PC-3 (cell line): ENCODE data around the gene AUTS2. TPM values are rescaled to one million over a fixed set of nuclear protein-coding genes. Genes with fewer than 3 reads are reported as not detected.

ENCODE experiments used
- ATAC-seq: fragments of 200-7000 bp; cut with Tn5 transposase; 2 replicates; pipeline ENCODE4 v1.9.1; 2020; ENCODE audit warnings: mild to moderate bottlenecking, moderate library complexity
- BruUV-seq: library from RNA; stranded (reverse); fragments of 400-500 nt; replicated peaks from 2 replicates; lab custom pipeline; 2021; lab: Mats Ljungman, UMichigan
- CTCF ChIA-PET: fragments of 300-600 bp; sonication (Branson Sonifier 250); formaldehyde crosslinking; loops from one replicate; lab custom pipeline; 2022; ENCODE audit warnings: antibody characterized with exemption; lab: Charles Lee
- POLR2A ChIA-PET: fragments of 300-600 bp; sonication (Branson Sonifier 250); formaldehyde crosslinking; loops from one replicate; lab custom pipeline; 2022; ENCODE audit warnings: antibody characterized with exemption; ENCODE audit not compliant: unreplicated experiment; lab: Charles Lee
- DNase-seq: peaks from one replicate; pipeline ENCODE4 v3.0.0-alpha.2; 2015
- H2AFZ ChIP-seq: fragments of 300-600 bp; sonication (generic); 2 replicates; pipeline ENCODE4 v1.6.0; 2016; ENCODE audit warnings: antibody characterized with exemption, low read length
- H3F3A ChIP-seq: fragments of 300-600 bp; sonication (generic); one replicate; pipeline ENCODE4 v1.6.0; 2017; ENCODE audit warnings: antibody characterized with exemption, low read length, control low read depth, mild to moderate bottlenecking; ENCODE audit not compliant: unreplicated experiment
- H3K27ac ChIP-seq: fragments of 300-600 bp; sonication (generic); 2 replicates; pipeline ENCODE4 v1.5.1; 2016; ENCODE audit warnings: mild to moderate bottlenecking, low read length
- H3K27me3 ChIP-seq: fragments of 300-600 bp; sonication (generic); 2 replicates; pipeline ENCODE4 v1.6.1; 2016; ENCODE audit warnings: low read length, mixed read lengths
- H3K36me3 ChIP-seq: fragments of 300-600 bp; sonication (generic); 2 replicates; pipeline ENCODE4 v1.6.1; 2016; ENCODE audit warnings: low read depth, mixed run types, low read length, mixed read lengths
- H3K4me1 ChIP-seq: fragments of 300-600 bp; sonication (generic); 2 replicates; pipeline ENCODE4 v1.5.1; 2016; ENCODE audit warnings: low read length; ENCODE audit not compliant: insufficient read depth
- H3K4me2 ChIP-seq: fragments of 300-600 bp; sonication (generic); 2 replicates; pipeline ENCODE4 v1.6.0; 2016; ENCODE audit warnings: low read length
- H3K4me3 ChIP-seq: fragments of 300-600 bp; sonication (generic); 2 replicates; pipeline ENCODE4 v1.5.1; 2016; ENCODE audit warnings: mild to moderate bottlenecking, low read length, mixed read lengths
- H3K79me2 ChIP-seq: fragments of 300-600 bp; sonication (generic); 2 replicates; pipeline ENCODE4 v1.6.1; 2017; ENCODE audit warnings: low read length, mixed read lengths
- H3K9ac ChIP-seq: fragments of 300-600 bp; sonication (generic); 2 replicates; pipeline ENCODE4 v1.6.0; 2016; ENCODE audit warnings: mild to moderate bottlenecking, low read length
- H3K9me2 ChIP-seq: fragments of 300-600 bp; sonication (generic); replicated peaks from 2 replicates; pipeline ENCODE4 v1.6.1; 2016; ENCODE audit warnings: mixed run types, low read length, mixed read lengths
- H3K9me3 ChIP-seq: fragments of 300-600 bp; sonication (generic); 2 replicates; pipeline ENCODE4 v1.6.1; 2016; ENCODE audit warnings: low read length, mixed read lengths
- H4K20me1 ChIP-seq: fragments of 300-600 bp; sonication (generic); 2 replicates; pipeline ENCODE4 v1.6.1; 2016; ENCODE audit warnings: low read length, mixed read lengths
- EZH2 ChIP-seq: fragments of 300-600 bp; sonication (generic); IDR thresholded peaks from one replicate; pipeline ENCODE4 v1.6.1; 2017; ENCODE audit warnings: antibody characterized with exemption, mild to moderate bottlenecking, low read length; ENCODE audit not compliant: unreplicated experiment
- EZH2phosphoT487 ChIP-seq: fragments of 300-600 bp; sonication (generic); IDR thresholded peaks from 2 replicates; pipeline ENCODE4 v1.6.1; 2018; ENCODE audit warnings: mild to moderate bottlenecking, antibody characterized with exemption, low read length, borderline replicate concordance
- intact Hi-C: fragments of 100-400 bp; cut with micrococcal nuclease; formaldehyde crosslinking; loops from 2 replicates; pipeline ENCODE4 v1.9.0; 2023
- total RNA-seq: library from RNA; depleted of rRNA; stranded (reverse); fragments of >200 nt; gene quantifications from 2 replicates; pipeline ENCODE4 v1.2.3, GENCODE V29; 2014
- TF ChIP-seq, protein P1 (sequence below): fragments of 300-600 bp; sonication (generic); conservative IDR thresholded peaks from 2 replicates; pipeline ENCODE4 v1.5.1; 2017; ENCODE audit warnings: antibody characterized with exemption, low read depth, mild to moderate bottlenecking, low read length

AUTS2 gene
- total RNA-seq, 1 experiment from 2014 or later, result not detected

DNA sequence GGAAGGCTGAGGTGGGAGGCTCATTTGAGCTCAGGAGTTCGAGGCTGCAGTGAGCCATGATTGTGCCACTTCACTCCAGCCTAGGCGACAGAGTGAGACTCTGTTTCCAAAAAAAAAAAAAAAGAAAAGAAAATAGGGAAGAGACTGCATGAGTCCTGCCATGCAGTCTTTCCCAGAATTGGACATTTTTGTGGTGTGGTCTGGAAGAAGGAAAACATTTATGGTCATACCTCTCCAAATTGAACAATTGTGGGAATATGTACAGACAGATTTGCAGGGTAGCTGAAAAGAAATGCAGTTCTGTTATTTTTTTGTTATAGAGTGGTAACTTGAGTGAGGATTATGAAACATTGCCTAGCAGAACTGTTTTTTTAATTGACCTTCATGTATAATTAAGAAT lies 198.1 kb downstream of the AUTS2 start:
- no TSS peak for BruUV-seq
- no peaks in the 10 kb centered on the region for H3K27me3 ChIP-seq
- H3K4me3 ChIP-seq, result no peak overlapping the region
- intact Hi-C loops, result no loop called here
- H3F3A ChIP-seq, result no peaks in the 10 kb centered on the region
- H3K4me1 ChIP-seq, result no peaks in the 10 kb centered on the region
- DNase-seq, result no peak
- no peaks in the 10 kb centered on the region for H3K36me3 ChIP-seq
- POLR2A ChIA-PET, result no interaction called here
- H3K9ac ChIP-seq, result no peak overlapping the region
- H3K4me2 ChIP-seq, result no peak overlapping the region
- no peaks in the 10 kb centered on the region for H4K20me1 ChIP-seq
- TF ChIP-seq EZH2 (no peak), EZH2phosphoT487 (no peak)
- TF ChIP-seq, protein P1, sequence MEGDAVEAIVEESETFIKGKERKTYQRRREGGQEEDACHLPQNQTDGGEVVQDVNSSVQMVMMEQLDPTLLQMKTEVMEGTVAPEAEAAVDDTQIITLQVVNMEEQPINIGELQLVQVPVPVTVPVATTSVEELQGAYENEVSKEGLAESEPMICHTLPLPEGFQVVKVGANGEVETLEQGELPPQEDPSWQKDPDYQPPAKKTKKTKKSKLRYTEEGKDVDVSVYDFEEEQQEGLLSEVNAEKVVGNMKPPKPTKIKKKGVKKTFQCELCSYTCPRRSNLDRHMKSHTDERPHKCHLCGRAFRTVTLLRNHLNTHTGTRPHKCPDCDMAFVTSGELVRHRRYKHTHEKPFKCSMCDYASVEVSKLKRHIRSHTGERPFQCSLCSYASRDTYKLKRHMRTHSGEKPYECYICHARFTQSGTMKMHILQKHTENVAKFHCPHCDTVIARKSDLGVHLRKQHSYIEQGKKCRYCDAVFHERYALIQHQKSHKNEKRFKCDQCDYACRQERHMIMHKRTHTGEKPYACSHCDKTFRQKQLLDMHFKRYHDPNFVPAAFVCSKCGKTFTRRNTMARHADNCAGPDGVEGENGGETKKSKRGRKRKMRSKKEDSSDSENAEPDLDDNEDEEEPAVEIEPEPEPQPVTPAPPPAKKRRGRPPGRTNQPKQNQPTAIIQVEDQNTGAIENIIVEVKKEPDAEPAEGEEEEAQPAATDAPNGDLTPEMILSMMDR, result no peak
- H2AFZ ChIP-seq, result no peak overlapping the region
- ATAC-seq, result no peak
- H3K9me2 ChIP-seq, result no peaks in the 10 kb centered on the region
- 0 out of 2 replicates have a peak, but pooled peaks cover 3% of the 10 kb centered on the region for H3K9me3 ChIP-seq
- H3K27ac ChIP-seq, result no peak overlapping the region
- no peaks in the 10 kb centered on the region for H3K79me2 ChIP-seq
- CTCF ChIA-PET, result no interaction called here

DNA sequence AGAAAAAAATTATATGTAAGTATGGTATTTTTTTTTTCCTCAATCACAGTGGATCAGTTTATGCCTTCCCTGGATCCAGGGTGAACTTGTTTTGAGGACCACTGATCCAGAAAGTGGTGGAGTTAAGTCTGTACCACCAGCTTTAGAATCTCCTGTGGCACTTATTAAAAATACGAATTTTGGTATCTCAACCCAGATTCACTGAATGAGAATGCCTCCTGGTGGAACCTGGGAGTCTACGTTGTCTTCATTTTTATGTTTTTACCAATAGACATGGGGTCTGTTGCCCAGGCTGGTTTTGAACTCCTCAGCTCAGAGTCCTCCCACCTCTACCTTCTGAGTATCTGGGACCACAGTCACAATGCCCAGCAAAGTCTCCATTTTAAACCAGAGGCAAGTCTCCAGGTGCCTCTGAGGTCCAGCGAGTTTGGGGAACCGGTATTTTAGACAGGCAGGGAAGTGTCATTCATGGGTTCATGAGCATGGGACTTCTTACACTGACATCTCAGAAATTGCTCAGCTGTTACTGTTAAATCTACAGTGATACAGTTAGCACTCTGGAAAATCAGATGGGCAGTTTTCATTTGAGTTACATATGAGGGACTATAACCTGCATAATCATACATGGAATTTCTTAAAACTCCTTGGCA lies 200.9 kb downstream of the AUTS2 start:
- ATAC-seq, result no peak
- H2AFZ ChIP-seq, result no peak overlapping the region
- no peak overlapping the region for H3K9ac ChIP-seq
- intact Hi-C loops, result no loop called here
- H3K4me2 ChIP-seq, result no peak overlapping the region
- no peaks in the 10 kb centered on the region for H3K4me1 ChIP-seq
- no peaks in the 10 kb centered on the region for H3K36me3 ChIP-seq
- no peaks in the 10 kb centered on the region for H4K20me1 ChIP-seq
- H3K4me3 ChIP-seq, result no peak overlapping the region
- H3K9me2 ChIP-seq, result no peaks in the 10 kb centered on the region
- DNase-seq, result no peak
- ChIA-PET CTCF (no interaction called here), POLR2A (no interaction called here)
- H3K9me3 ChIP-seq, result no peaks in the 10 kb centered on the region
- H3K27me3 ChIP-seq, result no peaks in the 10 kb centered on the region
- no peaks in the 10 kb centered on the region for H3F3A ChIP-seq
- TF ChIP-seq, protein P1, result no peak
- TF ChIP-seq EZH2, result no peak
- TF ChIP-seq EZH2phosphoT487, result no peak
- no TSS peak for BruUV-seq
- no peaks in the 10 kb centered on the region for H3K79me2 ChIP-seq
- H3K27ac ChIP-seq, result no peak overlapping the region

DNA sequence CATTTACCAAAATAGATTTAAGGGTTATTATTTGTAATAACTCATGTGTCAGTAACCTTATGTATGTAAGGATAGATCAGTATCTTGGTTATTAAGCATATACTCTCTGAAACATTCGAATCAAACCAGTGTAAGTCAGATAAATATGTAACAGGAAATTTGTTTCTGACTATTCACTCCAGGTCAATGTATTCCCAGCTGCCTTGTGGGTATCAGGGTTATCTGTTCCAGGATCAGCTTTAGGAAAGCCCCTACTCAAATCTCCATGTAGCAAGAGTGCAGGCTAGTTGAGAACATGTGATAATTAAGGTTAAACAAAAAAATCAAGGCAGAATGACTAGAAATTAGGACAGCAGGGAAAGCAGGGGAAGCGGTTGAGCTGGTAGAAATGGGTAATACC lies 201.7 kb downstream of the AUTS2 start:
- H3K79me2 ChIP-seq, result no peaks in the 10 kb centered on the region
- no peak for DNase-seq
- H3K9me2 ChIP-seq, result no peaks in the 10 kb centered on the region
- no peak overlapping the region for H2AFZ ChIP-seq
- no peak overlapping the region for H3K4me3 ChIP-seq
- ChIA-PET POLR2A (no interaction called here), CTCF (no interaction called here)
- ATAC-seq, result no peak
- H3F3A ChIP-seq, result no peaks in the 10 kb centered on the region
- H3K36me3 ChIP-seq, result no peaks in the 10 kb centered on the region
- H3K9me3 ChIP-seq, result no peaks in the 10 kb centered on the region
- H3K27ac ChIP-seq, result no peak overlapping the region
- no peaks in the 10 kb centered on the region for H3K27me3 ChIP-seq
- TF ChIP-seq, protein P1, result no peak
- TF ChIP-seq EZH2phosphoT487, result no peak
- TF ChIP-seq EZH2, result no peak
- BruUV-seq, result no TSS peak
- H3K4me1 ChIP-seq, result no peaks in the 10 kb centered on the region
- H3K4me2 ChIP-seq, result no peak overlapping the region
- H4K20me1 ChIP-seq, result no peaks in the 10 kb centered on the region
- intact Hi-C loops, result no loop called here
- no peak overlapping the region for H3K9ac ChIP-seq
